ENCODE data around the gene PEX14. TPM values are rescaled to one million over a fixed set of nuclear protein-coding genes. Genes with fewer than 3 reads are reported as not detected.
"Not testable (repeated sequence)": the region's sequence is repeated elsewhere in the genome, so short reads cannot be mapped to it uniquely, and the experiment has no call there.

The PEX14 gene, protein sequence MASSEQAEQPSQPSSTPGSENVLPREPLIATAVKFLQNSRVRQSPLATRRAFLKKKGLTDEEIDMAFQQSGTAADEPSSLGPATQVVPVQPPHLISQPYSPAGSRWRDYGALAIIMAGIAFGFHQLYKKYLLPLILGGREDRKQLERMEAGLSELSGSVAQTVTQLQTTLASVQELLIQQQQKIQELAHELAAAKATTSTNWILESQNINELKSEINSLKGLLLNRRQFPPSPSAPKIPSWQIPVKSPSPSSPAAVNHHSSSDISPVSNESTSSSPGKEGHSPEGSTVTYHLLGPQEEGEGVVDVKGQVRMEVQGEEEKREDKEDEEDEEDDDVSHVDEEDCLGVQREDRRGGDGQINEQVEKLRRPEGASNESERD
- 9.3 and 14.0 TPM in 2 replicates for total RNA-seq (2014; rRNA removed; shearing (Covaris generic))

DNA sequence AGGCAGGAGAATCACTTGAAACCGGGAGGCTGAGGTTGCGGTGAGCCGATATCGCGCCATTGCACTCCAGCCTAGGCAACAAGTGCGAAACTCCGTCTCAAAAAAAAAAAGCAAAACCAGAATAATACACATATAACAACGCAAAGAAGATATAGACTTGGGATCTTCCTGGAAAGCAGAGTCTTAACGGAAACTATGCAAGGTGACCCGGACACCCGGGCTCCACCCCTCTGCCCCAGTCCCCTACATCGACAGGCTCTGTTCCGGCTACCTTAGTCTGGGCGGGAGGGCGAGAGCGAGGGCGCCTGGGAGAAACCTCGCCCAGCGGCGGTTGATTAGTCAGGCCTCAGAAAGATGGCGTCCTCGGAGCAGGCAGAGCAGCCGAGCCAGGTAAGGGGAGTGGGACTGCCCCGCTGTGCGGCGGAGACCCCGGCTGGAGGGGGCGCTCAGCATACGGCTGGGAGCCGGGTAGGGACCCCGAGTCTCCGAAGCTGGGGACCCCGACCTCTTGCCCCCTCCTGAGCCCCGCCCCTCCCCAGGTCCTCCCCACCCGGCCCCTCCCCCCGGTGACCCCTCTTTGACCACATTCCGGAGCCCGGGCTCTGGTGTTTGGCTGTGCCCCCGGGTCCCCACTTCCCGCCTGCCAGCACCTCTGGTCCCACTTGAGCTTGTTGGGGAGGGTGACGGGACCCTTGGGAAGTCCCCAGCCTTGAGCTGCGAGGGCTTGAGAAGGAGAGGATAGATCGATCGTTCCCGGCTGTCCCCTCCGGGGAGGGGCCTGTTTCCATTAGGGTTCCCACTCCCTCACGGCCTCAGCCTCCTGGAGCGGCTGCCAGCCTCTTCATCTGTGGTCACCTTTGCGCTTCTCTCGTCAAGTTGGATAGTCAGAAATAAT, at the start of gene PEX14:
Gene PEX14 (plus strand): TSS at position 338 of the 895 bp plus-strand sequence. CDS start 17 bp downstream, at position 355.
- peak; percentile 84 for DNase-seq (ENCODE audit: low spot score)

GRCh38 chr1:10425826-10426534, 48.8 kb upstream of the PEX14 start:
- not testable (repeated sequence) for DNase-seq (ENCODE audit: low spot score)

DNA sequence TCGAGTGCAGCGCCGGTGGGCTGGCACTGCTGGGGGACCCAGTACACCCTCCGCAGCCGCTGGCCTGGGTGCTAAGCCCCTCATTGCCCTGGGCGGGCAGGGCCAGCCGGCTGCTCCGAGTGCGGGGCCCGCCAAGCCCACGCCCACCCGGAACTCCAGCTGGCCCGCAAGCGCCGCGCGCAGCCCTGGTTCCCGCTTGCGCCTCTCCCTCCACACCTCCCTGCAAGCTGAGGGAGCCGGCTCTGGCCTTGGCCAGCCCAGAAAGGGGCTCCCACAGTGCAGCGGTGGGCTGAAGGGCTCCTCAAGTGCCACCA, 48.3 kb upstream of the PEX14 start:
- not testable (repeated sequence) for DNase-seq (ENCODE audit: low spot score)

DNA sequence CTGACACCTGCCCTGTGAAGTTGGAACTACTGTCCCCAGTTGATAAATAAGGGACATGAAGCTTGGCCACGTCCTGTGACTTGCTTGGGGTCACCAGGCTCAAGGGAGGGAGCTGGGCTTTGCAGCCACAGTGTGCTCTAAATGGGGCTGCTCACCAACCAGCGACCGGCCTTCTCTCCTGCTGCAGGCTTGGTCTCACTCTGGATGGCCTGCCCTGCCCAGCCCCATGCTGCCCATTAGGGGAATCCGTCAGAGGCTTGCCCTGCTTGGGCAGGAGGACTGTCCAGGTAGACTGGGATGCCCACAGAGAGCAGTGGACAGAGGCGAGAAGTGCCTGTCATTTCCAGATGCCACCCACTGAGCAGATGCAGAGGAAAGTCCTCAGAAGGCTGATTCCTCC, 45.8 kb upstream of the PEX14 start:
- DNase-seq (ENCODE audit: low spot score), result no peak

DNA sequence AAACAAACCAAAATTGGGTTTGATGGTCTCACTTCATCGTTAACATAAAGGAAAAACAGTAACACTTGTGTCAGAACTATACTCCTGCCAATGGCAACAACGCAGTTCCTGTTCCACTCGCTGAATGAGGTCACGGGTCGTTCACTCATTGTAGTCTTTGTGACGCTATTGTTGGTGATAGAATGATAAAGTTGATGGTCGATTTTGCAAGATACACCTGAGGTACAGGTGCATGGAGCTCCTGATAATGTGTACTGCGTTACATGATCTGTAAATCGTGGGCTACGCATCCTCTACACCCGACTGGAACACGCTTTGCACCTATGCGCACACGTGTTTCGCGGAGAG, 44.9 kb upstream of the PEX14 start:
- DNase-seq (ENCODE audit: low spot score), result no peak

DNA sequence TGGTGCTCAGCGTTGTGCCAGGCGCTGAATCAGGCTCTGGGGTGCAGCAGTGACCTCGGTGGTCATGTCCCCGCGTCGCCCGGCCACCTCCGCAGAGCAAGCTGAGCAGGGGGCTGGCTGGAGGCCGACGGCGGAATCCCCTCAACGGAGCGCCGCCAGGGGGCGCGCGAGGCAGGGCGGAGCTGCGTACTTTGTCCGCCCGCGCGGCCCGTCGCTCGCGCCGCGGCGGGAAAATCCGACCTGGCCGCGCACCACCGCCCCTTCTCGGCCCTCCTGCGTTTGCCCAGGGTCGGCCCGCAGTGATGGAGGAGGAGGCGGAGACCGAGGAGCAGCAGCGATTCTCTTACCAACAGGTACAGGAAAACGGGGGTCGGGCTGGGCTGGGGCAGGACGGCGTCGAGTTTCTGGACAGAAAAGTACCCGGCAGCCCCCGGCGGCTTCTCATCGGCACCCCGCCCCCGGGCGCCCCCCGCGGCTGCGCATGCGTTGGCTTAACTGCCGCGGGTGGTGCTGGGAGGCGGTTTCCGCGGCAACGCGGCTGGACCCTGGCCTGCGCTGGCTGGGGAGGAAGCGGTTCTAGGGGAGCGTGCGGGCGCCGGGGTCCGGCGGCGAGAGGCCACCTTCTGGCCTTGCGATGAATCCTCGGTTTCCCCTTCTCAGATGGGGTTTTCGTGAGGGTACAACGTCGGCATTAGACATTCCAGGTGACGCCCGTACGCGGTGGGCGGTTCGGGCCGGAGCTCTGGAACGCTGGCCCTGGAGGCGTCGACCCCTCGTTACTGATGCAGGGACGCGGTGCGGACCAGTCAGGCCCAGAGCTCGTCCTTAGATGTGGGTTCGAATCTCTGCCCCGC, 44.3 kb upstream of the PEX14 start, which contains the start of gene CENPS:
Gene CENPS (plus strand): TSS at position 218 of the 854 bp plus-strand sequence. CDS start 85 bp downstream, at position 303.
- DNase-seq (ENCODE audit: low spot score), result peak; percentile 60

DNA sequence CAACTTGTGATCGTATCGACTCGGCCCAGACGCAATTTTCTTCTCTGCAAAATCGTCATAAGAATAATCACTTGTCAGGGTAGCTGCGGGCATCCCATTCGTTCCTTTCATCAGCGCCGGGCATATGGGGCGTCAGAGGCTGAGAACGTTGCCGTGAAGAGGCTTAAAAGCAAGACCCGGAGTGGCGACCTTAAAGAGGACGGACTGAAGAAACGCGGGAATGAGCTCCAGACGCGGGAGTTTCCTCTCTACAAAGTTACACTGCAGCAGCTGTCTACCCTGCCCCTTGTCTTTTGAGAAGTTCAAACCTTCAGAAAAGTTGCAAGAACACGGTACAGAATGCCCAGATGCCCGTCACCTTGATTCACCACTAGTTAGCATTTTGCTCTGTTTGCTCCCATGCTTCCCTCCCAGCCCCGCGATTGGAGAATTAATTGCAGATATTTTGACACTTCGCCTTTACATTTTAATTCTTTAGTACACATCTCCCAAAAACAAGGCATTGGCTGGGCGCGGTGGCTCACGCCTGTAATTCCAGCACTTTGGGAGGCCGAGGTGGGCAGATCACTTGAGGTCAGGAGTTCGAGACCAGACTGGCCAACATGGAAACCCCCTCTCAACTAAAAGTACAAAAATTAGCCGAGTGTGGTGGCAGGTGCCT, 43.5 kb upstream of the PEX14 start:
- no peak for DNase-seq (ENCODE audit: low spot score)

DNA sequence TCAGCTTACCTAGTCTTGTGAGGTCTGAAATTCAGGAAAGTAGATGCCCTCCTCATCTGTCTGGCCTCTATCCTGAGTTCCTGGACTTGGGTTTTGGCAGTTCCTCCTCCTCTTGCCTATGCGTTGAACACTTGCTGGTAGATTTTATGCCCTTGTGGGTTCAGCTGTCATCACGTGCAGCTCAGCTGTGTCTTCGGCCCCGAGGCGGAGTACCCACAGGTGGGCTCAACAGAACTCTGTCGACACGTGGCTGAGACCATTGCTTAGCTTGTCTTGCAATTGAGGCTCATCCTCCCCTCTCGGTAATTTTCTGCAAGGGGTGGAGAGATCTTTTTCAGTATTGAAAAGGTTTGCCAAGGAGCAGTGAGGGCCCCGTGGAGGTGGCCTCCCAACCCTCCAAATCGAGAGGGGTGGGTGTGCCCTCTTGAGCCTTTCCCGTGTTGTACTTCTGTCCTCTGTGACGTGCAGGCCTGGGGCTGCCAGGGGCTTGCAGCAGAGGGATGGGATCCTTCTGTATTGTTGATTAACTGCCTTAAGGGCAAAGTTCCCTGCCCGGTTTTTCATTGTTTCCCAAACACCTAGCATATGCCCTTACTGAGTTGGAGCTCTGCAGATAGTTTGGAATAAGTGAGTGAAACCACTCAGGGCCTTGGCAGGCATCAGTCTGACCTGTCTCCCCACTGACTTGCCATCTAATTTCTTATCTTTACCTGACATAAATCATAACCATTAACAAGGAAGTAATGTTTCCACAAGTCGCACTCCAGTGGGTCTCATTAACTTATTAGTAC, 41.6 kb upstream of the PEX14 start:
- no peak for DNase-seq (ENCODE audit: low spot score)

DNA sequence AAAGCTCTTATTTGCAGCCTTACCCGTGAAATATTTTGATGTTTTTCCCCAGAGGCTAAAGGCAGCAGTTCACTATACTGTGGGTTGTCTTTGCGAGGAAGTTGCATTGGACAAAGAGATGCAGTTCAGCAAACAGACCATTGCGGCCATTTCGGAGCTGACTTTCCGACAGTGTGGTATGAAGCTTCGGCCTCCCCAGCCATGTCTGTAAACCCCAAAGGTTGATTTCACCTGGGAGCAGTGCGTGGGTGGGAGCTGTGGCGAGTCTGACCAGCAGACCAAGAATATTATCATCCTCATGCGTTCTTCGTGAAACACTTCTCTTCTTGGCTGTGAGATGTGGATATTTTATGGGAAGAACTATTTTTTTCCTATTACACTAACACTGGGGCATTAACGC, 41.0 kb upstream of the PEX14 start:
- no peak for DNase-seq (ENCODE audit: low spot score)

- no peak for DNase-seq (ENCODE audit: low spot score)
Measured at GRCh38 chr1:10434590-10434989, 40.2 kb upstream of the PEX14 start.

- no peak for DNase-seq (ENCODE audit: low spot score)
Measured at GRCh38 chr1:10437052-10437451, 37.7 kb upstream of the PEX14 start.

GRCh38 chr1:10438677-10439163, 36.0 kb upstream of the PEX14 start:
- peak; percentile 25 for DNase-seq (ENCODE audit: low spot score)

DNA sequence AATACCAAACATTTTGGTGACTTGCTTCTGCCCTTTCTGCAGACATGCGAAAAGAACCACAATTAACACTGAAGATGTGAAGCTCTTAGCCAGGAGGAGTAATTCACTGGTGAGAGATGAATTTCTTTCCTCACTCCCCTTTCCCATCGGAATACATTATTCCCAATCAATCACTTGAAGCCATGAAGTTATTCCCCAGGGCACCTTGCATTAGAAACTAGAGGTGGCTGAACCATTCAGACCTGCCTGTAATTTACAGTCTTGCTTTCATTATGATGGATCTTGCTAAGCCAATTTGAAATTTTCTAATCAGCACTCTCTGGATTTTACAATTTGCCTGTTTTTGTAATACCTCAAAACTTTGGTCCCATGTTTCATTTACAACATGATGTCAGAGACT, 34.4 kb upstream of the PEX14 start:
- no peak for DNase-seq (ENCODE audit: low spot score)

- no peak for DNase-seq (ENCODE audit: low spot score)
Measured at GRCh38 chr1:10440794-10441193, 34.0 kb upstream of the PEX14 start.

DNA sequence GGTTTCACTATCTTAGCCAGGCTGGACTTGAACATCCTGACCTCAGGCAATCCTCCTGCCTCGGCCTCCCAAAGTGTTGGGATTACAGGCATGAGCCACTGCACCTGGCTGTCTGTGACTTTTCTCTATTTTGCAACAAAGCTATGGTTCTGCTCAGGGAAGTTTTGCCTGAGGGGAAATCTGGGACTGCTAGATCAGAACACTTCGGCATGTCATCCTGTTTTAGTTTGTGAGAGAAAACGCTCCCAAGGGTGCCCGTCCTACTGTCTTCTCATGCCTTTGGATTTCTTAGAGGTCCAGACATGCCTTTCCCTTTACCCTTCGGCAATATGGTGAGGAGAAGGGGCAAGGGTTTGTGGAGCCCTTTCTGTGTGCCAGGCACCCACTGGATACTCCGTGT, 30.5 kb upstream of the PEX14 start:
- DNase-seq (ENCODE audit: low spot score), result no peak

- no peak for DNase-seq (ENCODE audit: low spot score)
Measured at GRCh38 chr1:10444795-10445397, 29.9 kb upstream of the PEX14 start.

- DNase-seq (ENCODE audit: low spot score), result no peak
Measured at GRCh38 chr1:10446790-10447422, 27.8 kb upstream of the PEX14 start.

GRCh38 chr1:10449751-10450150, 25.0 kb upstream of the PEX14 start, which contains the start of gene CORT:
Gene CORT, plus strand, starts transcription at chr1:10450031. Its CDS starts 193 bp downstream, at chr1:10450224.
- no peak for DNase-seq (ENCODE audit: low spot score)

All from H4 (cell line).